WTC11 (cell line): Measurements from ENCODE around the gene TAF4. TPM values are rescaled to one million over a fixed set of nuclear protein-coding genes. Genes with fewer than 3 reads are reported as not detected.

ENCODE experiments used
- ATAC-seq: fragments of 200-7000 bp; cut with Tn5 transposase; 2 replicates; pipeline ENCODE4 v1.10.0; 2021; ENCODE audit warnings: mild to moderate bottlenecking, moderate library complexity
- CTCF ChIA-PET: fragments of 300-600 bp; sonication (Branson Sonifier 250); formaldehyde crosslinking; loops from one replicate; lab custom pipeline; 2021; ENCODE audit warnings: antibody characterized with exemption; lab: Charles Lee
- POLR2A ChIA-PET: fragments of 350-600 bp; sonication (Branson Sonifier 250); formaldehyde crosslinking; loops from one replicate; lab custom pipeline; 2021; ENCODE audit warnings: antibody characterized with exemption; lab: Charles Lee
- DNase-seq: peaks from one replicate; pipeline ENCODE4 v3.0.0; 2021; ENCODE audit warnings: low spot score
- H3K27ac Mint-ChIP-seq: 2 replicates; pipeline ENCODE4 v1.8.0; 2021; ENCODE audit warnings: mixed read lengths
- H3K27me3 Mint-ChIP-seq: 2 replicates; pipeline ENCODE4 v1.8.0; 2021; ENCODE audit warnings: low read depth, mild to moderate bottlenecking, moderate library complexity, mixed read lengths
- H3K36me3 Mint-ChIP-seq: 2 replicates; pipeline ENCODE4 v1.8.0; 2021; ENCODE audit warnings: mixed read lengths
- H3K4me1 Mint-ChIP-seq: 2 replicates; pipeline ENCODE4 v1.8.0; 2022; ENCODE audit warnings: mixed read lengths
- H3K4me3 Mint-ChIP-seq: 2 replicates; pipeline ENCODE4 v1.8.0; 2021; ENCODE audit warnings: mild to moderate bottlenecking, moderate library complexity, mixed read lengths
- H3K9me3 Mint-ChIP-seq: 2 replicates; pipeline ENCODE4 v1.8.0; 2021; ENCODE audit warnings: mixed read lengths
- AFF4 ChIP-seq: sonication (generic); formaldehyde crosslinking; IDR thresholded peaks from 2 replicates; pipeline ENCODE4 v1.8.1; 2023; ENCODE audit warnings: mild to moderate bottlenecking, missing genetic modification reagents, borderline replicate concordance
- AR ChIP-seq: fragments of 250-450 bp; sonication (Bioruptor Pico); IDR thresholded peaks from 2 replicates; pipeline ENCODE4 v1.9.0; 2021; ENCODE audit warnings: mild to moderate bottlenecking
- ATF1 ChIP-seq: sonication (generic); formaldehyde crosslinking; IDR thresholded peaks from 2 replicates; pipeline ENCODE4 v1.8.1; 2023; ENCODE audit warnings: mild to moderate bottlenecking, moderate library complexity, missing genetic modification reagents
- CDX4 ChIP-seq: fragments of 250-450 bp; sonication (Bioruptor Pico); IDR thresholded peaks from 2 replicates; pipeline ENCODE4 v1.9.0; 2021; ENCODE audit warnings: moderate library complexity, mild to moderate bottlenecking, inconsistent platforms, borderline replicate concordance
- CREB1 ChIP-seq: sonication (generic); formaldehyde crosslinking; IDR thresholded peaks from 2 replicates; pipeline ENCODE4 v1.8.0; 2023; ENCODE audit warnings: mild to moderate bottlenecking, missing genetic modification reagents
- CREM ChIP-seq: sonication (generic); formaldehyde crosslinking; IDR thresholded peaks from 2 replicates; pipeline ENCODE4 v1.8.1; 2022; ENCODE audit warnings: mild to moderate bottlenecking, missing genetic modification reagents, moderate library complexity
- FOXP1 ChIP-seq: sonication (generic); formaldehyde crosslinking; IDR thresholded peaks from 2 replicates; pipeline ENCODE4 v1.8.0; 2022; ENCODE audit warnings: missing genetic modification reagents, mild to moderate bottlenecking, moderate library complexity, borderline replicate concordance
- GRHL2 ChIP-seq: fragments of 250-450 bp; sonication (Bioruptor Pico); IDR thresholded peaks from 2 replicates; pipeline ENCODE4 v1.8.0; 2022; ENCODE audit warnings: mild to moderate bottlenecking, moderate library complexity; ENCODE audit not compliant: insufficient replicate concordance, severe bottlenecking
- JAZF1 ChIP-seq: fragments of 250-450 bp; sonication (Bioruptor Pico); IDR thresholded peaks from 2 replicates; pipeline ENCODE4 v1.9.0; 2021; ENCODE audit warnings: moderate library complexity, mild to moderate bottlenecking, inconsistent platforms
- MAX ChIP-seq: sonication (generic); formaldehyde crosslinking; IDR thresholded peaks from 2 replicates; pipeline ENCODE4 v1.8.0; 2022; ENCODE audit warnings: mild to moderate bottlenecking, missing genetic modification reagents
- MXD4 ChIP-seq: fragments of 250-450 bp; sonication (Bioruptor Pico); IDR thresholded peaks from 2 replicates; pipeline ENCODE4 v1.8.0; 2021; ENCODE audit warnings: mild to moderate bottlenecking, moderate library complexity, borderline replicate concordance
- OVOL2 ChIP-seq: fragments of 250-450 bp; sonication (Bioruptor Pico); IDR thresholded peaks from 2 replicates; pipeline ENCODE4 v1.9.0; 2021; ENCODE audit warnings: mild to moderate bottlenecking, borderline replicate concordance
- STAT6 ChIP-seq: sonication (generic); formaldehyde crosslinking; conservative IDR thresholded peaks from 2 replicates; pipeline ENCODE4 v1.8.1; 2023; ENCODE audit warnings: mild to moderate bottlenecking, low read depth, missing genetic modification reagents, moderate library complexity
- TCF7 ChIP-seq: sonication (generic); formaldehyde crosslinking; IDR thresholded peaks from 2 replicates; pipeline ENCODE4 v1.8.0; 2022; ENCODE audit warnings: mild to moderate bottlenecking, low read depth, missing genetic modification reagents, moderate library complexity
- TEAD4 ChIP-seq: sonication (generic); formaldehyde crosslinking; IDR thresholded peaks from 2 replicates; pipeline ENCODE4 v1.8.0; 2022; ENCODE audit warnings: mild to moderate bottlenecking, missing genetic modification reagents
- USF2 ChIP-seq: sonication (generic); formaldehyde crosslinking; IDR thresholded peaks from 2 replicates; pipeline ENCODE4 v1.8.1; 2023; ENCODE audit warnings: mild to moderate bottlenecking, missing genetic modification reagents, moderate library complexity
- ZNF423 ChIP-seq: fragments of 250-450 bp; sonication (Bioruptor Pico); IDR thresholded peaks from 2 replicates; pipeline ENCODE4 v2.1.2; 2022; ENCODE audit warnings: mild to moderate bottlenecking, moderate library complexity
- ZSCAN18 ChIP-seq: fragments of 250-450 bp; sonication (Bioruptor Pico); IDR thresholded peaks from 2 replicates; pipeline ENCODE4 v2.1.2; 2022; ENCODE audit warnings: mild to moderate bottlenecking, moderate library complexity
- total RNA-seq: library from RNA; stranded (reverse); gene quantifications from 3 replicates; pipeline ENCODE4 v1.2.3, GENCODE V29; 2021

TAF4 gene
- total RNA-seq, 1 experiment from 2014 or later: 34.4 TPM

GRCh38 chr20:61988665-61989064 lies 77.0 kb downstream of the TAF4 start (continued):
- TF ChIP-seq CREM (CRISPR knock-in tag) (no peak), FOXP1 (CRISPR knock-in tag) (no peak), STAT6 (CRISPR knock-in tag) (no peak), AFF4 (CRISPR knock-in tag) (no peak), MXD4 (CRISPR knock-in tag) (no peak), OVOL2 (CRISPR knock-in tag) (no peak)

GRCh38 chr20:61986762-61987321 lies 78.8 kb downstream of the TAF4 start:
- Mint-ChIP-seq H3K4me1 (no peaks in the 10 kb centered on the region), H3K4me3 (no peak overlapping the region), H3K9me3 (peaks cover 7% of the 10 kb centered on the region), H3K27ac (no peak overlapping the region), H3K36me3 (peaks cover 57% of the 10 kb centered on the region), H3K27me3 (no peaks in the 10 kb centered on the region)
- CTCF ChIA-PET: no interaction called here
- POLR2A ChIA-PET: no interaction called here
- ATAC-seq: no peak
- no peak for DNase-seq
- TF ChIP-seq ZNF423: no peak
- TF ChIP-seq TEAD4 (CRISPR knock-in tag): no peak
- no peak for TF ChIP-seq MAX (CRISPR knock-in tag)
- no peak for TF ChIP-seq GRHL2
- no peak for TF ChIP-seq USF2 (CRISPR knock-in tag)
- TF ChIP-seq ATF1: no peak
- no peak for TF ChIP-seq JAZF1 (CRISPR knock-in tag)
- no peak for TF ChIP-seq CREB1 (CRISPR knock-in tag)
- no peak for TF ChIP-seq ZSCAN18 (CRISPR knock-in tag)
- no peak for TF ChIP-seq AFF4 (CRISPR knock-in tag)
- TF ChIP-seq AR (CRISPR knock-in tag): no peak
- no peak for TF ChIP-seq CDX4 (CRISPR knock-in tag)
- no peak for TF ChIP-seq TCF7
